HepG2 (cell line): ENCODE measurements around the gene MB. TPM values are rescaled to one million over a fixed set of nuclear protein-coding genes. Genes with fewer than 3 reads are reported as not detected.

Experiments
- ARID5B ChIP-seq: IDR thresholded peaks from 2 replicates; pipeline ENCODE4 v1.4.0; 2020; ENCODE audit warnings: mild to moderate bottlenecking, missing genetic modification reagents
- ATF5 ChIP-seq: sonication (generic); formaldehyde crosslinking; IDR thresholded peaks from 2 replicates; pipeline ENCODE4 v1.4.0; 2020; ENCODE audit warnings: mild to moderate bottlenecking, low read depth, missing genetic modification reagents
- BATF2 ChIP-seq: sonication (generic); formaldehyde crosslinking; IDR thresholded peaks from 2 replicates; pipeline ENCODE4 v1.8.0; 2022; ENCODE audit warnings: mild to moderate bottlenecking, missing genetic modification reagents, moderate library complexity
- GATAD2A ChIP-seq: IDR thresholded peaks from 2 replicates; pipeline ENCODE4 v1.6.1; 2016
- MYNN ChIP-seq: sonication (generic); formaldehyde crosslinking; IDR thresholded peaks from 2 replicates; pipeline ENCODE4 v1.4.0; 2020; ENCODE audit warnings: mild to moderate bottlenecking, low read depth, missing genetic modification reagents
- RARA ChIP-seq: IDR thresholded peaks from 2 replicates; pipeline ENCODE4 v1.6.1; 2016; ENCODE audit warnings: missing genetic modification reagents, missing compliant biosample characterization
- RFXANK ChIP-seq: IDR thresholded peaks from 2 replicates; pipeline ENCODE4 v1.6.1; 2016
- RORA ChIP-seq: sonication (generic); formaldehyde crosslinking; IDR thresholded peaks from 2 replicates; pipeline ENCODE4 v1.5.0; 2020; ENCODE audit warnings: mild to moderate bottlenecking, missing genetic modification reagents, moderate library complexity
- RXRB ChIP-seq: IDR thresholded peaks from 2 replicates; pipeline ENCODE4 v1.6.1; 2016; ENCODE audit warnings: borderline replicate concordance, missing genetic modification reagents, missing compliant biosample characterization
- SAP130 ChIP-seq: IDR thresholded peaks from 2 replicates; pipeline ENCODE4 v1.6.1; 2016; ENCODE audit warnings: low read depth
- STAG1 ChIP-seq: sonication (generic); formaldehyde crosslinking; IDR thresholded peaks from 2 replicates; pipeline ENCODE4 v1.4.0; 2020; ENCODE audit warnings: missing genetic modification reagents
- TBL1XR1 ChIP-seq: fragments of 150-350 bp; IDR thresholded peaks from 2 replicates; pipeline ENCODE4 v1.6.1; 2014; ENCODE audit warnings: borderline replicate concordance, low read length; ENCODE audit not compliant: partially characterized antibody
- XRCC5 ChIP-seq: fragments of 200-400 bp; formaldehyde crosslinking; optimal IDR thresholded peaks from 2 replicates; pipeline ENCODE3; 2017; ENCODE audit warnings: mild to moderate bottlenecking, low read length
- ZMYM3 ChIP-seq: sonication (generic); formaldehyde crosslinking; IDR thresholded peaks from 2 replicates; pipeline ENCODE4 v1.5.1; 2020; ENCODE audit warnings: mild to moderate bottlenecking, missing genetic modification reagents
- ZNF598 ChIP-seq: sonication (generic); formaldehyde crosslinking; IDR thresholded peaks from 2 replicates; pipeline ENCODE4 v1.5.1; 2020; ENCODE audit warnings: mild to moderate bottlenecking, missing genetic modification reagents, borderline replicate concordance
- polyA plus RNA-seq, 8 experiments: library from polyadenylated mRNA; depleted of rRNA in 3 of 8; stranded (reverse) in 7 of 8; unstranded in 1 of 8; fragments of >200 nt; fragmentation: Illumina TruSeq in 4 of 8; extraction: Trizol in 4 of 8; gene quantifications; 2 replicates each; pipeline versions ENCODE4 v1.2.1 to v1.2.3, GENCODE V29; 2011 to 2016; ENCODE audit warnings: low read depth in 4 of 8, missing spikeins in 1 of 8, mixed read lengths in 1 of 8; ENCODE audit not compliant: insufficient read depth in 1 of 8
- total RNA-seq, 5 experiments: library from RNA; depleted of rRNA; stranded (reverse); fragments of >200 nt; fragmentation: Illumina TruSeq; extraction: Trizol; gene quantifications; 2 replicates each; pipeline ENCODE4 v1.2.3, GENCODE V29; 2016; ENCODE audit warnings: low read depth in 1 of 5
- TF ChIP-seq, protein P1 (sequence below), 2 experiments: sonication (generic) in 1 of 2; formaldehyde crosslinking in 1 of 2; IDR thresholded peaks; 2 replicates each; pipeline versions ENCODE4 v1.4.0 to v1.6.1; 2018 to 2020; ENCODE audit warnings: missing genetic modification reagents in 2 of 2, borderline replicate concordance in 1 of 2, low read depth in 1 of 2, mild to moderate bottlenecking in 1 of 2, missing biosample characterization in 1 of 2

MB gene
- total and polyA plus RNA-seq, 2 of the 13 experiments (the other 11 are each of a cell fraction or from before 2014, with no cell fraction given), result 0.07 TPM; not detected in 1

GRCh38 chr22:35631597-35631996 is 14.5 kb upstream of the MB start (continued):
- TF ChIP-seq STAG1 (CRISPR knock-in tag) (peak; percentile 89), ZMYM3 (no peak; the same call in 1 of the 2 replicates), RORA (CRISPR knock-in tag) (no peak), XRCC5 (peak; percentile 76), SAP130 (CRISPR knock-in tag) (0 out of 2 replicates have a peak, but pooled peaks have one; percentile 23), MYNN (CRISPR knock-in tag) (no peak), RXRB (peak; percentile 61), ATF5 (no peak), BATF2 (no peak), TBL1XR1 (peak; percentile 95), ARID5B (peak; percentile 59), ZNF598 (CRISPR knock-in tag) (no peak), GATAD2A (CRISPR knock-in tag) (peak; percentile 31; the same call in 1 of the 2 replicates), RARA (CRISPR knock-in tag) (peak; percentile 70), RFXANK (CRISPR knock-in tag) (no peak)
- TF ChIP-seq, protein P1, sequence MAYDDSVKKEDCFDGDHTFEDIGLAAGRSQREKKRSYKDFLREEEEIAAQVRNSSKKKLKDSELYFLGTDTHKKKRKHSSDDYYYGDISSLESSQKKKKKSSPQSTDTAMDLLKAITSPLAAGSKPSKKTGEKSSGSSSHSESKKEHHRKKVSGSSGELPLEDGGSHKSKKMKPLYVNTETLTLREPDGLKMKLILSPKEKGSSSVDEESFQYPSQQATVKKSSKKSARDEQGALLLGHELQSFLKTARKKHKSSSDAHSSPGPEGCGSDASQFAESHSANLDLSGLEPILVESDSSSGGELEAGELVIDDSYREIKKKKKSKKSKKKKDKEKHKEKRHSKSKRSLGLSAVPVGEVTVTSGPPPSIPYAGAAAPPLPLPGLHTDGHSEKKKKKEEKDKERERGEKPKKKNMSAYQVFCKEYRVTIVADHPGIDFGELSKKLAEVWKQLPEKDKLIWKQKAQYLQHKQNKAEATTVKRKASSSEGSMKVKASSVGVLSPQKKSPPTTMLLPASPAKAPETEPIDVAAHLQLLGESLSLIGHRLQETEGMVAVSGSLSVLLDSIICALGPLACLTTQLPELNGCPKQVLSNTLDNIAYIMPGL (CRISPR knock-in tag; IDR thresholded peaks at IDR 0.05; ENCODE audit: borderline replicate concordance in 1 of 2, low read depth in 1 of 2), result peak in 1 of 2 experiments; percentile 59; a peak in 1 of 4 replicates
